Vagina (tissue), 2 donors: Measurements from ENCODE around the gene ADAT1.

Experiments used
- CTCF ChIP-seq, 3 experiments: fragments of 450-650 bp in 2 of 3; fragments of 200-600 bp in 1 of 3; sonication (generic) in 1 of 3; IDR thresholded peaks; one replicate each; pipeline ENCODE4 v1.5.1; 2017 to 2019; ENCODE audit warnings: antibody characterized with exemption in 3 of 3, mild to moderate bottlenecking in 2 of 3, moderate library complexity in 2 of 3
- POLR2AphosphoS5 ChIP-seq, 2 donors: sonication (generic); formaldehyde crosslinking; IDR thresholded peaks; one replicate each; pipeline ENCODE4 v1.9.0; 2017; ENCODE audit warnings: antibody characterized with exemption in 2 of 2, mild to moderate bottlenecking in 2 of 2, low read depth in 1 of 2; ENCODE audit not compliant: insufficient read depth in 1 of 2

DNA sequence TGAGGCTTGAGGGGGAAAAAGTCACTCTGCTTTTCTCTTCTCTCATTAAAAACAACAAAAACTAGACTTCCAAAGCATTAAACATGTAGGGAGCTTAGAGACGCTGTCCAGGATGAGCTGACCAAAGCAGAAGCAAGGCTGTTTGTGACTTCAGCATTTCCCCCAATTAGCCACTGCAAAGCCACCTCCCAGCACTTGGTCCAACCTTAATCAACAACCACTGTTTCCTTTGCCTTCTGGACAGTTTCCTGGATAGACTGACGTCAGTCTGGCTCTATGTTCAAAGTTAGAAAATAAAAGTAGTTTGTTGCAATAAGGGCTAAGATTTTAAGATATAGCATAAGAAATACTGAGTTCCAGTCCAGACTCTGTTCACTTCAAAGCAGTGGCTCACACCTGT lies 70.1 kb downstream of the ADAT1 start:
- TF ChIP-seq POLR2AphosphoS5 (IDR thresholded peaks at IDR 0.05; ENCODE audit: insufficient read depth in 1 of 2, low read depth in 1 of 2) (no peak), CTCF (IDR thresholded peaks at IDR 0.05) (no peak)
